ENCODE measurements around the gene P2RY14.
A peak's percentile ranks its signal among the peaks of the same experiment; 100 is the strongest.

P2RY14 gene

GRCh38 chr3:151300539-151300938 lies 22.2 kb upstream of the P2RY14 start:
- DNase-seq (ENCODE audit: low spot score) = no peak

GRCh38 chr3:151299006-151299405 lies 20.7 kb upstream of the P2RY14 start:
- DNase-seq (ENCODE audit: low spot score) = no peak

GRCh38 chr3:151297429-151297828 lies 19.1 kb upstream of the P2RY14 start:
- DNase-seq (ENCODE audit: low spot score) = no peak

- DNase-seq (ENCODE audit: low spot score) = no peak
Observed at GRCh38 chr3:151296226-151296625, 17.9 kb upstream of the P2RY14 start.

GRCh38 chr3:151293127-151293526 lies 14.8 kb upstream of the P2RY14 start:
- no peak for DNase-seq (ENCODE audit: low spot score)

GRCh38 chr3:151290673-151291072 lies 12.3 kb upstream of the P2RY14 start:
- peak; percentile 59 for DNase-seq (ENCODE audit: low spot score)

- DNase-seq (ENCODE audit: low spot score) = no peak
Observed at GRCh38 chr3:151289445-151289844, 11.1 kb upstream of the P2RY14 start.

- no peak for DNase-seq (ENCODE audit: low spot score)
Observed at GRCh38 chr3:151285940-151286339, 7.6 kb upstream of the P2RY14 start.

GRCh38 chr3:151283907-151284461 lies 5.6 kb upstream of the P2RY14 start:
- DNase-seq (ENCODE audit: low spot score) = no peak

GRCh38 chr3:151283387-151283786 lies 5.0 kb upstream of the P2RY14 start:
- DNase-seq (ENCODE audit: low spot score) = no peak

GRCh38 chr3:151282921-151283320 lies 4.6 kb upstream of the P2RY14 start:
- DNase-seq (ENCODE audit: low spot score) = peak; percentile 62

GRCh38 chr3:151281671-151282324 lies 3.5 kb upstream of the P2RY14 start:
- DNase-seq (ENCODE audit: low spot score) = peak; percentile 39

GRCh38 chr3:151276687-151277042 lies 1.7 kb downstream of the P2RY14 start:
- DNase-seq (ENCODE audit: low spot score) = no peak

- no peak for DNase-seq (ENCODE audit: low spot score)
Observed at GRCh38 chr3:151276038-151276686, 2.2 kb downstream of the P2RY14 start.

- DNase-seq (ENCODE audit: low spot score) = no peak
Observed at GRCh38 chr3:151275091-151275490, 3.3 kb downstream of the P2RY14 start.

GRCh38 chr3:151269631-151270030 lies 8.7 kb downstream of the P2RY14 start:
- no peak for DNase-seq (ENCODE audit: low spot score)

- no peak for DNase-seq (ENCODE audit: low spot score)
Observed at GRCh38 chr3:151268267-151269235, 9.8 kb downstream of the P2RY14 start.

- no peak for DNase-seq (ENCODE audit: low spot score)
Observed at GRCh38 chr3:151267066-151267465, 11.3 kb downstream of the P2RY14 start.

GRCh38 chr3:151265866-151266265 lies 12.5 kb downstream of the P2RY14 start:
- DNase-seq (ENCODE audit: low spot score) = no peak

GRCh38 chr3:151265166-151265565 lies 13.2 kb downstream of the P2RY14 start:
- DNase-seq (ENCODE audit: low spot score) = no peak

GRCh38 chr3:151264605-151265004 lies 13.7 kb downstream of the P2RY14 start:
- DNase-seq (ENCODE audit: low spot score) = no peak

- DNase-seq (ENCODE audit: low spot score) = peak; percentile 36
Observed at GRCh38 chr3:151262871-151263525, 15.3 kb downstream of the P2RY14 start.

All from GM03348 (cell line).